AG09319 (cell line): ENCODE results near the gene CELA2A.

ENCODE experiments used
- DNase-seq: peaks from one replicate; pipeline ENCODE4 v3.0.0-alpha.2; 2010; ENCODE audit warnings: low read depth; ENCODE audit errors: extremely low read depth
- TF ChIP-seq, protein P1 (sequence below): IDR thresholded peaks from 2 replicates; pipeline ENCODE4 v1.5.1; 2011; ENCODE audit warnings: low read depth, mild to moderate bottlenecking, inconsistent platforms, low read length, moderate library complexity

The CELA2A gene

DNA sequence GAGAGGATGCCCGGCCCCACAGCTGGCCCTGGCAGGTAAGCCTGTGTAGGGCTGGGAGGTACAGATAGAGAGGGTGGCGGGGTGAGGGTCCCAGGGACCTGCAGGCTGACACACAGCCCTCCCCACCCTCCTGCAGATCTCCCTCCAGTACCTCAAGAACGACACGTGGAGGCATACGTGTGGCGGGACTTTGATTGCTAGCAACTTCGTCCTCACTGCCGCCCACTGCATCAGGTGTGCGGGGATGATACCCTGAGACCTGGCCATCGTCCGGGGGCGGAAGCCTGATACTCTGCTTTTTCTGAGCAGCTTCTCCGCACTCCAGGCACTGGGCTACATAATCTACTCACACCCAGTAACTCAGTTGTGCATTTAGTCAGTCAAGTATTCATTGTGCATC lies 16.2 kb upstream of the CELA2A start:
- no peak for DNase-seq
- TF ChIP-seq, protein P1, sequence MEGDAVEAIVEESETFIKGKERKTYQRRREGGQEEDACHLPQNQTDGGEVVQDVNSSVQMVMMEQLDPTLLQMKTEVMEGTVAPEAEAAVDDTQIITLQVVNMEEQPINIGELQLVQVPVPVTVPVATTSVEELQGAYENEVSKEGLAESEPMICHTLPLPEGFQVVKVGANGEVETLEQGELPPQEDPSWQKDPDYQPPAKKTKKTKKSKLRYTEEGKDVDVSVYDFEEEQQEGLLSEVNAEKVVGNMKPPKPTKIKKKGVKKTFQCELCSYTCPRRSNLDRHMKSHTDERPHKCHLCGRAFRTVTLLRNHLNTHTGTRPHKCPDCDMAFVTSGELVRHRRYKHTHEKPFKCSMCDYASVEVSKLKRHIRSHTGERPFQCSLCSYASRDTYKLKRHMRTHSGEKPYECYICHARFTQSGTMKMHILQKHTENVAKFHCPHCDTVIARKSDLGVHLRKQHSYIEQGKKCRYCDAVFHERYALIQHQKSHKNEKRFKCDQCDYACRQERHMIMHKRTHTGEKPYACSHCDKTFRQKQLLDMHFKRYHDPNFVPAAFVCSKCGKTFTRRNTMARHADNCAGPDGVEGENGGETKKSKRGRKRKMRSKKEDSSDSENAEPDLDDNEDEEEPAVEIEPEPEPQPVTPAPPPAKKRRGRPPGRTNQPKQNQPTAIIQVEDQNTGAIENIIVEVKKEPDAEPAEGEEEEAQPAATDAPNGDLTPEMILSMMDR: no peak

- TF ChIP-seq, protein P1: no peak
- DNase-seq: no peak
Measured at GRCh38 chr1:15441247-15441646, 15.3 kb upstream of the CELA2A start.

DNA sequence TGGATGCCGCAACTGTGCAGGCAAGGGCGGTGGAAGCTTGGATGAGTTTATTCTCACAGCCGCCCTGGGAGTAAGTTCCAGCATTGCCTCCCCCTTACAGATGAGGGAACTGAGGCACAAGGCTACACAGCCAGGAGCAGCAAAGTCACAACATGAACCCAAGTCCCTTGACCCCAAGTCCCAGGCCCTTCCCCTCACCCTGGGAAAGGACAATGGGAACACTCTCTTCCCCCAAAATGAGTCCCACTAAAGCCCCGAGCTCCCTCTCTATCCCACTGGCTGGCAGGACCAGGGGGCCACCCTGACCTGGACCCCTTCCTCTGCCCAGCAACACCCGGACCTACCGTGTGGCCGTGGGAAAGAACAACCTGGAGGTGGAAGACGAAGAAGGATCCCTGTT lies 14.4 kb upstream of the CELA2A start:
- TF ChIP-seq, protein P1: no peak
- DNase-seq: no peak

- DNase-seq: no peak
- TF ChIP-seq, protein P1: no peak
Measured at GRCh38 chr1:15442759-15443158, 13.8 kb upstream of the CELA2A start.

DNA sequence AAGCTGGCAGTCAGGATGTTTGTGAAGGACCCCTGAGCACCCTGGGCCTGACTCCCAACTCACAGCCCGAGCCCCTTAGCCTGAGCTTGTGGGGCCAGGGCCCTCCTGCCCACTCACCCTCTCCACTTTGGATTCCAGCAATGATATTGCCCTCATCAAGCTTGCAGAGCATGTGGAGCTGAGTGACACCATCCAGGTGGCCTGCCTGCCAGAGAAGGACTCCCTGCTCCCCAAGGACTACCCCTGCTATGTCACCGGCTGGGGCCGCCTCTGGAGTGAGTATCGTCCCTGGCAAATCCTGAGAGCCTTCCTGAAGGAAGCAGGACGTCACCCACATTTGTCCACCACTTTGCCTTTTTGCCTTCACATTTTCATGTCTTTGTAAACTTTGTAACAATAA lies 13.3 kb upstream of the CELA2A start:
- DNase-seq: no peak
- TF ChIP-seq, protein P1: no peak

DNA sequence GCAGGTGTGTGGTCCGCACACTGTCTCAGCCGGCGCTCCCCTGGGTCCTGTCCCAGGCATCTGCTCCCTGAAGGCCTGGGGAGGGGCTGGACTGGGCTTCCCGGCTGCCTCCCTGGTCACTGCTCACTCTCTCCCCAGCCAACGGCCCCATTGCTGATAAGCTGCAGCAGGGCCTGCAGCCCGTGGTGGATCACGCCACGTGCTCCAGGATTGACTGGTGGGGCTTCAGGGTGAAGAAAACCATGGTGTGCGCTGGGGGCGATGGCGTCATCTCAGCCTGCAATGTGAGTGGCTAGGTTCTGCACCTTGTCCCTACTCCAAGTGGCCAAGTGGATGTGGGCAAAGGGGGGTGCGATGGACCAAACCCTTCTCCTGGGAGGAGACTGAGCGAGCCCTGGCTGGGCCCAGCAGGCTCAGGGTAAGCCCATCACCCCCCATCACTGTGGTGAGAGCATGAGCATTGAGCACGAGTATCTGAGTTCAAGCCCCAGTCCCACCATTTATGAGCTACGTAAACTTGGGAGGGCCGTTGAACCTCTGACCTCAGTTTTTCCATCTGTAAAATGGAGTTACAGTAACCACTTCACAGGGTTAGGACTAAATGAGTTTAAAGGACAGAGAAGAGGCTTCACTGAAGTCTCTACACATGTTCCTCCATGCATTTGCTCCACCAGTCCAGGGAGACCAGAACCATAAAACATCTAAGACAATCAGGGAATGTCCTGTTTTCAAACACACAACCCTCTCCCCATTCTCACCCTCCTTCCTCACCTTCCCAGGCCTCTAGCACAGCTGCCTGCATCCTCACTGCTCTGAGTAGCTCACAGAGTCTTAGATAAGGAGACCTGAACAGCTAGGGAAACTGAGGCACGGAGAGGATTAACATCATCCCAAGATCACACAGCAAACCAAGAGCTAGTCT lies 11.8 kb upstream of the CELA2A start:
- TF ChIP-seq, protein P1: no peak
- no peak for DNase-seq

DNA sequence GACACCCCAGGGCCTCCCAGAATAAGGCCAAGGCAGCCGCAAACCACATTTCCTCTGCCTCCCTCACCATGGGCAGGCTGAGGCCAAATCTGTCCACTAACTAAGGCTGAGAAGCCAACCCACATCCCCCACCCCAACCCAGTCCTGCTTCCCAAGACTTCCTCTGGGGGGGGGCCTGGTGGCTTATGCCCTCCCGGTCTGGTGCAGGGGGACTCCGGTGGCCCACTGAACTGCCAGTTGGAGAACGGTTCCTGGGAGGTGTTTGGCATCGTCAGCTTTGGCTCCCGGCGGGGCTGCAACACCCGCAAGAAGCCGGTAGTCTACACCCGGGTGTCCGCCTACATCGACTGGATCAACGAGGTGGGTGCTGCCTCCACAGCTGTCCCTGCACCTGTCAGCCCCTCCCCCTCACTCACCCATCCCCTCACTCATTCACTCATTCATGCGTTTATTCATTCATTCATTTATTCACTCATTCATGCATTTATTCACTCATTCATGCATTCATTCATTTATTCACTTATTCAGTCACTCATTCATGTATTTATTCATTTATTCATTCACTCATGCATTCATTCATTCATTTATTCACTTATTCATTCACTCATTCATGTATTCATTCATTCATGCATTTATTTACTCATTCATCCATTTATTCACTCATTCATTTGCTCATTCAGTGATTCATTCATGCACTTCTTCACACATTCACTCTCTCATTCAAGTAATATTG lies 11.0 kb upstream of the CELA2A start:
- TF ChIP-seq, protein P1: no peak
- no peak for DNase-seq
